Eye (tissue), 1 donor: ENCODE results near the gene B4GALT3.

Experiments
- DNase-seq: peaks from one replicate; pipeline ENCODE4 v3.0.0-alpha.2; 2015

The B4GALT3 gene

DNA sequence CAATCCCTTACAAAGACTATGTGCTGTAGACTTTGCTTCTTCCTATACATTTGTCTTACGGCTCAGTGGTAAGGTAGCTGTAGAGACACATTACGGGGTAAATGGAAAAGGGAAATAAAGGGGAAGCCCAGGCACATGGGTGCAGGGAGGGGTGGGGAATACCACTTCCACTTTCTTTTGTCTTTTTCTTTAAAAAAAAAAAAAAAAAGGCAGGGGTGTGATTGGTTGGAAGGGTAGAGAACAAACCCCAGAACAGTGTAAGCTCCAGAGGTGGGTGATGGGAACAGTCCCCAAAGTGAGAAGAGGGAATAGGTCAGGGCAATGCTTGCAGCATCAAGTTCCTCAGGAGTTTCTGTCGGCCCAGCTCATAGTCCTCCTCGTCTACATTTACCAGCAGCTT is 55.5 kb downstream of the B4GALT3 start:
- no peak for DNase-seq
